ENCODE measurements around the gene FOXN1. TPM values are rescaled to one million over a fixed set of nuclear protein-coding genes. Genes with fewer than 3 reads are reported as not detected.

Gene FOXN1
- total RNA-seq, 1 experiment from 2014 or later = 0.48 TPM

GRCh38 chr17:28471531-28472342, 34.4 kb upstream of the FOXN1 start:
- H3K27ac Mint-ChIP-seq (ENCODE audit: unreplicated experiment) = peak overlapping the region; percentile 0

GRCh38 chr17:28472871-28473497, 33.2 kb upstream of the FOXN1 start:
- CTCF ChIA-PET = interaction anchor here (0.9 to 1.1 kb wide), 2 partner anchors 65 to 106 kb away, joined by 3 read pairs; no protein-coding TSS in a partner anchor
- no peak overlapping the region for H3K27ac Mint-ChIP-seq (ENCODE audit: unreplicated experiment)
- Histone ChIP-seq H3K9me3 (no peaks in the 10 kb centered on the region), H3K4me1 (peaks cover 68% of the 10 kb centered on the region), H3K36me3 (ENCODE audit: control insufficient read depth, insufficient read depth, low read length) (no peaks in the 10 kb centered on the region), H3K27me3 (replicated peaks; ENCODE audit: control insufficient read depth, insufficient read depth, low read length) (no peaks in the 10 kb centered on the region), H3K4me3 (ENCODE audit: low read depth, low read length) (no peak overlapping the region)
- peak in 1 of 2 experiments; percentile 34 for DNase-seq
- H3K36me3 Mint-ChIP-seq (ENCODE audit: insufficient read depth, unreplicated experiment) = no peaks in the 10 kb centered on the region
- H3K9me3 Mint-ChIP-seq (ENCODE audit: unreplicated experiment) = no peaks in the 10 kb centered on the region
- POLR2A ChIA-PET = no interaction called here
- peaks cover 60% of the 10 kb centered on the region for H3K4me1 Mint-ChIP-seq (ENCODE audit: low read depth, unreplicated experiment)
- TF ChIP-seq CTCF (IDR thresholded peaks at IDR 0.05; ENCODE audit: insufficient read depth in 1 of 2, low read depth in 1 of 2, low read length in 1 of 2, severe bottlenecking in 1 of 2, unreplicated experiment in 1 of 2) = no peak
- intact Hi-C loops (cut with micrococcal nuclease; ENCODE audit: unreplicated experiment) = no loop called here
- no TSS peak for BruUV-seq (replicated peaks)
- no peak overlapping the region for H3K4me3 Mint-ChIP-seq (ENCODE audit: unreplicated experiment)
- no peaks in the 10 kb centered on the region for H3K27me3 Mint-ChIP-seq (ENCODE audit: insufficient read depth, unreplicated experiment)

More at GRCh38 chr17:28471531-28472342, 34.4 kb upstream of the FOXN1 start:
- intact Hi-C loops (cut with micrococcal nuclease; ENCODE audit: unreplicated experiment) = no loop called here
- TF ChIP-seq CTCF (IDR thresholded peaks at IDR 0.05; ENCODE audit: insufficient read depth in 1 of 2, low read depth in 1 of 2, low read length in 1 of 2, severe bottlenecking in 1 of 2, unreplicated experiment in 1 of 2) = no peak
- Mint-ChIP-seq H3K9me3 (ENCODE audit: unreplicated experiment) (no peaks in the 10 kb centered on the region), H3K27me3 (ENCODE audit: insufficient read depth, unreplicated experiment) (no peaks in the 10 kb centered on the region), H3K4me3 (ENCODE audit: unreplicated experiment) (no peak overlapping the region), H3K4me1 (ENCODE audit: low read depth, unreplicated experiment) (peaks cover 66% of the 10 kb centered on the region), H3K36me3 (ENCODE audit: insufficient read depth, unreplicated experiment) (no peaks in the 10 kb centered on the region)
- POLR2A ChIA-PET = interaction anchor here (0.6 kb wide), 1 partner anchor 11 kb away, joined by 3 read pairs; no protein-coding TSS in a partner anchor
- CTCF ChIA-PET = interaction anchor here (1.1 kb wide), 1 partner anchor 101 kb away, joined by 7 read pairs; the partner anchor contains the start of gene VTN
- Histone ChIP-seq H3K36me3 (ENCODE audit: control insufficient read depth, insufficient read depth, low read length) (no peaks in the 10 kb centered on the region), H3K27me3 (replicated peaks; ENCODE audit: control insufficient read depth, insufficient read depth, low read length) (no peaks in the 10 kb centered on the region), H3K4me3 (ENCODE audit: low read depth, low read length) (no peak overlapping the region), H3K4me1 (peaks cover 78% of the 10 kb centered on the region), H3K9me3 (no peaks in the 10 kb centered on the region)
- no TSS peak for BruUV-seq (replicated peaks)
- peak in 1 of 2 experiments; percentile 37 for DNase-seq

- no peaks in the 10 kb centered on the region for H3K9me3 ChIP-seq
- H3K4me3 ChIP-seq (ENCODE audit: low read depth, low read length) = no peak within 1 kb of the TSS
- Mint-ChIP-seq H3K27me3 (ENCODE audit: insufficient read depth, unreplicated experiment) (no peaks in the 10 kb centered on the region), H3K36me3 (ENCODE audit: insufficient read depth, unreplicated experiment) (no peaks in the 10 kb centered on the region), H3K27ac (ENCODE audit: unreplicated experiment) (peak within 1 kb of the TSS; percentile 0), H3K4me1 (ENCODE audit: low read depth, unreplicated experiment) (peaks cover 64% of the 10 kb centered on the region), H3K9me3 (ENCODE audit: unreplicated experiment) (no peaks in the 10 kb centered on the region), H3K4me3 (ENCODE audit: unreplicated experiment) (no peak within 1 kb of the TSS)
- peaks cover 68% of the 10 kb centered on the region for H3K4me1 ChIP-seq
- peak; percentile 33 to 49 for TF ChIP-seq CTCF (IDR thresholded peaks at IDR 0.05; ENCODE audit: insufficient read depth in 1 of 2, low read depth in 1 of 2, low read length in 1 of 2, severe bottlenecking in 1 of 2, unreplicated experiment in 1 of 2)
- CTCF ChIA-PET = interaction anchor here (0.9 kb wide), 1 partner anchor 66 kb away, joined by 3 read pairs; no protein-coding TSS in a partner anchor
- POLR2A ChIA-PET = no interaction called here
- no peaks in the 10 kb centered on the region for H3K36me3 ChIP-seq (ENCODE audit: control insufficient read depth, insufficient read depth, low read length)
- H3K27me3 ChIP-seq (replicated peaks; ENCODE audit: control insufficient read depth, insufficient read depth, low read length) = no peaks in the 10 kb centered on the region
- BruUV-seq (replicated peaks) = no TSS peak
- peak; percentile 32 to 43 for DNase-seq
- intact Hi-C loops (cut with micrococcal nuclease; ENCODE audit: unreplicated experiment) = no loop called here
Observed at GRCh38 chr17:28473542-28473941, 32.6 kb upstream of the FOXN1 start, which contains the start of gene SLC13A2. Gene SLC13A2, plus strand, starts transcription at chr17:28473644. Its CDS starts 69 bp downstream, at chr17:28473713.
